IMR-90 (cell line): ENCODE results near the gene MLLT1.

Source experiments
- BHLHE40 ChIP-seq: fragments of 150-350 bp; IDR thresholded peaks from 2 replicates; pipeline ENCODE4 v1.6.1; 2016; ENCODE audit warnings: mild to moderate bottlenecking, low read depth, low read length
- CEBPB ChIP-seq: IDR thresholded peaks from 2 replicates; pipeline ENCODE4 v1.6.1; 2012; ENCODE audit warnings: low read depth, low read length, improper control_type of control experiment
- FOS ChIP-seq: fragments of 150-350 bp; IDR thresholded peaks from 2 replicates; pipeline ENCODE4 v1.6.1; 2016; ENCODE audit warnings: low read depth, low read length
- MAZ ChIP-seq: IDR thresholded peaks from 2 replicates; pipeline ENCODE4 v1.6.1; 2012; ENCODE audit warnings: low read depth, mild to moderate bottlenecking, low read length, improper control_type of control experiment, moderate library complexity, borderline replicate concordance
- MXI1 ChIP-seq: IDR thresholded peaks from 2 replicates; pipeline ENCODE4 v1.6.1; 2012; ENCODE audit warnings: low read depth, mild to moderate bottlenecking, low read length, moderate library complexity, borderline replicate concordance
- NFE2L2 ChIP-seq: fragments of 150-350 bp; IDR thresholded peaks from 2 replicates; pipeline ENCODE4 v1.6.1; 2016; ENCODE audit warnings: low read depth, mild to moderate bottlenecking, low read length
- POLR2A ChIP-seq: IDR thresholded peaks from 2 replicates; pipeline ENCODE4 v1.6.1; 2012; ENCODE audit warnings: mild to moderate bottlenecking, low read depth, low read length
- RAD21 ChIP-seq: IDR thresholded peaks from 2 replicates; pipeline ENCODE4 v1.6.1; 2012; ENCODE audit warnings: low read length, improper control_type of control experiment
- RCOR1 ChIP-seq: IDR thresholded peaks from 2 replicates; pipeline ENCODE4 v1.6.1; 2012; ENCODE audit warnings: mild to moderate bottlenecking, low read length, improper control_type of control experiment; ENCODE audit not compliant: insufficient replicate concordance
- RFX5 ChIP-seq: IDR thresholded peaks from 2 replicates; pipeline ENCODE4 v1.8.0; 2012; ENCODE audit warnings: low read depth, mild to moderate bottlenecking, low read length, moderate library complexity
- SMC3 ChIP-seq: fragments of 150-350 bp; IDR thresholded peaks from 2 replicates; pipeline ENCODE4 v1.6.1; 2016; ENCODE audit warnings: low read depth, mild to moderate bottlenecking, antibody characterized with exemption, low read length, moderate library complexity
- TF ChIP-seq, protein P1 (sequence below): conservative IDR thresholded peaks from 2 replicates; pipeline ENCODE4 v1.5.1; 2012; ENCODE audit warnings: mild to moderate bottlenecking, low read depth, low read length, improper control_type of control experiment
- TF ChIP-seq, protein P2 (sequence below): fragments of 150-350 bp; IDR thresholded peaks from 2 replicates; pipeline ENCODE4 v1.6.1; 2016; ENCODE audit warnings: low read depth, mild to moderate bottlenecking, low read length, moderate library complexity, borderline replicate concordance
- TF ChIP-seq, protein P3 (sequence below): fragments of 150-350 bp; IDR thresholded peaks from 2 replicates; pipeline ENCODE4 v1.6.1; 2017; ENCODE audit warnings: mild to moderate bottlenecking, antibody characterized with exemption, low read length, low read depth

DNA sequence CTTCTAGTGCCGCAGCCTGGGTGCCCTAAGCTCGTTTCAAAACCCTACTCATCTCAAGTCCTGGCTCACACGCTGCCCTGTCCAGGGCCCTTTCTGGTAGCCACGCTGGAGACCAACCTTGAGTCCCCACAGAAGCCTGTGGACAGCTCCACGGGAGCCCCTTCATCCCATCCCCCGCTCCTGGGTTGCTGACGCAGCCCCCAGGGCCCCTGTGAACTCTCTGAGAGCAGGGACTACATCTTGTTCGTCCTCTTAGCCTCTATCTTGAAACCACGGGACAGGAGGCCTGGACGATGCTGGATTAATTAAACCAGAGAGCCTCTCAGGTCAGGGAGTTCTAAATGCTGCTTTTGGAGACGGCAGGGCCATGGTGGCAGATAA lies 7.4 kb downstream of the MLLT1 start:
- TF ChIP-seq, protein P1, sequence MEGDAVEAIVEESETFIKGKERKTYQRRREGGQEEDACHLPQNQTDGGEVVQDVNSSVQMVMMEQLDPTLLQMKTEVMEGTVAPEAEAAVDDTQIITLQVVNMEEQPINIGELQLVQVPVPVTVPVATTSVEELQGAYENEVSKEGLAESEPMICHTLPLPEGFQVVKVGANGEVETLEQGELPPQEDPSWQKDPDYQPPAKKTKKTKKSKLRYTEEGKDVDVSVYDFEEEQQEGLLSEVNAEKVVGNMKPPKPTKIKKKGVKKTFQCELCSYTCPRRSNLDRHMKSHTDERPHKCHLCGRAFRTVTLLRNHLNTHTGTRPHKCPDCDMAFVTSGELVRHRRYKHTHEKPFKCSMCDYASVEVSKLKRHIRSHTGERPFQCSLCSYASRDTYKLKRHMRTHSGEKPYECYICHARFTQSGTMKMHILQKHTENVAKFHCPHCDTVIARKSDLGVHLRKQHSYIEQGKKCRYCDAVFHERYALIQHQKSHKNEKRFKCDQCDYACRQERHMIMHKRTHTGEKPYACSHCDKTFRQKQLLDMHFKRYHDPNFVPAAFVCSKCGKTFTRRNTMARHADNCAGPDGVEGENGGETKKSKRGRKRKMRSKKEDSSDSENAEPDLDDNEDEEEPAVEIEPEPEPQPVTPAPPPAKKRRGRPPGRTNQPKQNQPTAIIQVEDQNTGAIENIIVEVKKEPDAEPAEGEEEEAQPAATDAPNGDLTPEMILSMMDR, result no peak
- TF ChIP-seq SMC3 (no peak), RCOR1 (no peak), BHLHE40 (no peak), MAZ (no peak), POLR2A (no peak), CEBPB (no peak), RFX5 (no peak), RAD21 (no peak), FOS (no peak), MXI1 (no peak), NFE2L2 (no peak)
- TF ChIP-seq, protein P2, sequence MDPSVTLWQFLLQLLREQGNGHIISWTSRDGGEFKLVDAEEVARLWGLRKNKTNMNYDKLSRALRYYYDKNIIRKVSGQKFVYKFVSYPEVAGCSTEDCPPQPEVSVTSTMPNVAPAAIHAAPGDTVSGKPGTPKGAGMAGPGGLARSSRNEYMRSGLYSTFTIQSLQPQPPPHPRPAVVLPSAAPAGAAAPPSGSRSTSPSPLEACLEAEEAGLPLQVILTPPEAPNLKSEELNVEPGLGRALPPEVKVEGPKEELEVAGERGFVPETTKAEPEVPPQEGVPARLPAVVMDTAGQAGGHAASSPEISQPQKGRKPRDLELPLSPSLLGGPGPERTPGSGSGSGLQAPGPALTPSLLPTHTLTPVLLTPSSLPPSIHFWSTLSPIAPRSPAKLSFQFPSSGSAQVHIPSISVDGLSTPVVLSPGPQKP, result no peak
- TF ChIP-seq, protein P3, sequence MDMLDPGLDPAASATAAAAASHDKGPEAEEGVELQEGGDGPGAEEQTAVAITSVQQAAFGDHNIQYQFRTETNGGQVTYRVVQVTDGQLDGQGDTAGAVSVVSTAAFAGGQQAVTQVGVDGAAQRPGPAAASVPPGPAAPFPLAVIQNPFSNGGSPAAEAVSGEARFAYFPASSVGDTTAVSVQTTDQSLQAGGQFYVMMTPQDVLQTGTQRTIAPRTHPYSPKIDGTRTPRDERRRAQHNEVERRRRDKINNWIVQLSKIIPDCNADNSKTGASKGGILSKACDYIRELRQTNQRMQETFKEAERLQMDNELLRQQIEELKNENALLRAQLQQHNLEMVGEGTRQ, result no peak
